ENCODE measurements around the gene DSTN.

The DSTN gene

DNA sequence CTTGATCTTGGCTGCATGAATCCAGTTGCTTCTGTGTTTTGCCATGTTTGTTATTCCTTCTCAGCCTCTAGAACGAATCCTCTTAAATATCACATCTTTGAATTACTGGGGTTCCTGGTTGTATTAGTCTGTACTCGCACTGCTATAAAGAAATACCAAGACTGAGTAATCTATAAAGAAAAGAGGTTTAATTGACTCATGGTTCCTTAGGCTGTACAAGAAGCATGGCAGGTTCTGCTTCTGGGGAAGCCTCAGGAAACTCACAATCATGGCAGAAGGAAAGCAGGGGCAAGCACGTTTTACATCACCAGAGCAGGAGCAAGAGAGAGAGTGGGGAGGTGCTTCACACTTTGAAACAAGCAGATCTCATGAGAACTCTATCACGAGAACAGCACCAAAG lies 20.7 kb upstream of the DSTN start:
- DNase-seq (ENCODE audit: low read depth in 2 of 2): no peak

- no peak for DNase-seq (ENCODE audit: low read depth in 2 of 2)
Measured at GRCh38 chr20:17555106-17555505, 14.8 kb upstream of the DSTN start.

DNA sequence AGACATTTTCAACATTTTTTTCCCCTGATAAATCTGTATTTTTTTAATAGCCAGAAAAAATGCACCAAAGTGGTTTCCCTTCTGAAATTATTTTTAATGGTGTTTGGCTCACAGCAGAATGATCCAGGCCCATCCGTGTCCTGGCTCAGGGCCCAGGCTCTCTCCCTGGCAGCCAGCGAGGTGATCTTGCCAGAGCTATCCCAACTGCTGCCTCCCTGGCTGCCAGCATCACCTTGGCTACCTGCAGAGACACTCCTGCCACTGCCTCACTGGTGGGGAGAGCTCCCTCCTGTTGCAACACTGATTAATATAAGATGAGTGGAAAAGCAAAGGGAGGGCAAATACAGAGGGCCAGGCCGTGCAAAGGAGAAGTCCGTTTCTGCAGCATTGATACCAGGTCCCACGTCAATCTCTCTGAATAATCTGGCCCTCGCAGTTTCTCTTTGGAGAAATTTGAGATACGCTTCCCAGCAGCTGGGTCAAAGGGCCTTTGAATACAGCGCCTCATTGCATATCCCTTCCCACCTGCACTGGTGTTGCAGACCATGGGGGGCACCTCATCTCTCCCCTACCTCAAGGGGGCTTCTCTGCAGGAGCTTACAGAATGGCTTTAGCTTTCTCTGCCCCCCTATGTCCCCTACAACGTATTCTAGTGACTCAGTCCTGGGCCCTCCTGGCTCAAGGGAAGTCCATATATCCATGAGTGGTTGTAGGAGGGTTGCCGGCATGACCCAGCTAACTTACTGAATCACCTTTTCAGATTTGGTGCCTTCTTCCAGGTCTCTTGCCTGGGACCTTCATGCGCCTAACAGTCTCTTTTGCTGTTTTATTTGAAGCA lies 12.8 kb upstream of the DSTN start:
- DNase-seq (ENCODE audit: low read depth in 2 of 2): no peak

GRCh38 chr20:17557675-17558006 lies 12.2 kb upstream of the DSTN start:
- DNase-seq (ENCODE audit: low read depth in 2 of 2): no peak

GRCh38 chr20:17558154-17558940 lies 11.5 kb upstream of the DSTN start:
- DNase-seq (ENCODE audit: low read depth in 2 of 2): no peak

DNA sequence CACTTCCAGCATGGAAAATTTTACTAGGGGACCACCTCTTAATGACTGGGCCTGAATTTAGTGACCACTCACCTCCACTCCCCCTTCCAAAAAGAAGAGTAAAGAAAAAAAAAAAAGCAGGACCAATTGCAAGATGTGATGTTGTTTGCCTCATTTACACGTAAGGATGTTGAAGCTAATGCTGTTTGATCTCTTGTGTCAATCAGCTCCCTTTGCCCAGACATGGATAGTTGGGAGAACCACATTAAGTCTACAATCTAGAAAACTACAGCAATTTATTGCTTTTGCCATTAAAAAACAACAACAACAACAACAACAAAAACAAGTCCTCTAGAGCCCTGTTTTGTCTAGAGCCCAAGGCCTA lies 11.0 kb upstream of the DSTN start:
- no peak for DNase-seq (ENCODE audit: low read depth in 2 of 2)

GRCh38 chr20:17559338-17559737 lies 10.5 kb upstream of the DSTN start:
- no peak for DNase-seq (ENCODE audit: low read depth in 2 of 2)

DNA sequence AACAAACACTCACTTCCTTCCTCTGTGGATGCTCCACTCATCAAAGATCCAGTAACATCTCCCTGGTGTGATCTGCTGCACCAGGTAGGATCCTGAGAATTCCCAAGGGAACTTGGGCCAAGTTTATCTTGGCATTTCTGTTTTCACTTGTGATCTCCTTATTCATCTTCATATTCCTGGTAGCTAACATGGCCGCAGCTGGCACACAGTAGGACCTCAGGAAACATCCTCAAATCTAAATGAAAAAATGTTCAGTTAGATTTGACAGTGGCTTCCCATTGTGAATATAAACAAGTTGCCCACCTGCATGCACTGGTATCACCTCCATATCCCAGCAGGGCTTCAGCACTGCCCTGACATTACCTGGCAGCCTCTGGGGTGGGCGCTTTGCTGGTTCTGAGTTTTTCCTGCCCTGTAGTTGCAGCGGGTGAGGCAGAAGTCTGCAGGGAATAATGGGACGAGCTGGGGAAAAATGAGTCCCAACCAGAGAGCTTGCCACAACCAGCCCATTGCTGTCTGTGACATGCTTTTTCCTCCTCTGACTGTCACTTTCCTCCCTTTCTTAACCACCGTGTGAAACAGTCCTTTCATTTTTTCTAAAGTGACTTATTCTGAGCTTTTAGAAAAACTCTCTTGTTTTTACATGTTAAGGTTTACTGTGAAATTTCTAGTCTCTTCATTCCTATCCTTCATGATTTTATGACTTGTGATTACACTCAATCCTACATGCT lies 9.4 kb upstream of the DSTN start:
- no peak for DNase-seq (ENCODE audit: low read depth in 2 of 2)

- DNase-seq (ENCODE audit: low read depth in 2 of 2): no peak
Measured at GRCh38 chr20:17562804-17563305, 7.0 kb upstream of the DSTN start.

DNA sequence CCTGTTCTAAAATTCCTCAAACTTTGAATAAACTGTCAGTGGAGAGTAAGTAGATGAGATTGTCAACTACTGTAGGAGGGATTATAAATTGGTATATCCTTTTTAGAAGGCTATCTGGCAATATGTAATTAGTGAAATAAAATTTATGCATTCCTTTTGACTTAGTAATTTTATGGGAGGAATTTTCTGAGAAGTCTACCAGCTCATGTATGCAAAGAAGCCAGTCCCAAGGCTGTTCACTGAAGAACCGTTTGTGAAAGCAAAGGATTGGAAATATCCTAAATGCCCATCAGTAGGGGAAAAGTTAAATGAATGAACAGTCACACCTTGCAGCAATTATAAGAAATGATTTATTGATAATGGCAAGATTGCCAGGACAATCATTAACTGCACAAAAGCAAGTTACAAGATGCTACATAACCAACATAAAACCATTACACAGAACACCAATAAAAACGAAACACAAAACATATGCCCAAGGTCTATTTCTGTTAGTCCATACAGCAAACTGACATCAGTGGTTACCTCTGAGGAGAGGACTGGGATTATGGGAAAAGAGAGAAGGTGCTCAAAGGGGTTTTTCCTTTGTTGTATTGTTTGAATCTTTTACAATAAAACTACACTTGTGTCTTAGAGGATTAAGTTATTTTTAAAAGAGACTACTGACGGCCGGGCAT lies 4.6 kb upstream of the DSTN start:
- DNase-seq (ENCODE audit: low read depth in 2 of 2): no peak

GRCh38 chr20:17566345-17566744 lies 3.5 kb upstream of the DSTN start:
- DNase-seq (ENCODE audit: low read depth in 2 of 2): no peak

DNA sequence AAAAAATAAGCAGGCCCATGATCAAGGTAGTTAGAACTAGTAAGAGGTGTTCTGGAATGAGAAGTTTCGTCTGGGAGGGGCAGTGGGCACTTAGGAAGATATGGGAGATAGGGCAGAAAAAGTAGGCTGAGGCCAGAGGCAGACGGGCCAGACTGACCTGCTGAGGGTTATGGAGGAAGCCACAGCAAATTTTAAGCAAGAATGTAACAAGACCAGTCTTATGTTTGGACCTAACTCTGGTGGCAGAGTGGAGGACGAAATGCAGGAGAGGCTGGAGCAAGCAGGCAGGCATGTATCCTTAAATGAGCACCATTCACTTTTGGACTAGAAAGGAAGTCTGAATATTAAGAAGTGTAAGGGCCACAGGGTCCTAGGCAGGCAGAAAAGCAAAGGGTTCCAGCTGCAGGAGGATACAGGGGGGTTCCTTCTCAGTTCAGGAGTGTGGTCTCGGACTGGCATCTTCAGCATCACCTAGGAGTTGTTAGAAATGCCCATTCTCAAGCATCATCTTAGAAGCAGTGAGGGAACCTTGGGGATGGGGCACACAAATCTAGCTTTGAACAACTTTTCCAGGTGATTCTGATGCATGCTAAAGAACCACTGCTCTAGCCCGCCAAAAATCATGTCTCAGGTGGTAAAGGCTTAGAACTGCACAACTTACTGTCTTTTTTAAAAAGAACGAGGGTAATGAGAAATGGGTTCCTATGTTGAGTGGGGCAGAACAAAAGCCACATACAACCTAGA lies 1.7 kb upstream of the DSTN start:
- DNase-seq (ENCODE audit: low read depth in 2 of 2): no peak

- DNase-seq (ENCODE audit: low read depth in 2 of 2): no peak
Measured at GRCh38 chr20:17568972-17569521, 828 bp upstream of the DSTN start.

GRCh38 chr20:17570347-17571152 lies 675 bp downstream of the DSTN start:
- no peak for DNase-seq (ENCODE audit: low read depth in 2 of 2)

GRCh38 chr20:17571153-17571527 lies 1.3 kb downstream of the DSTN start:
- DNase-seq (ENCODE audit: low read depth in 2 of 2): no peak

- DNase-seq (ENCODE audit: low read depth in 2 of 2): no peak
Measured at GRCh38 chr20:17572034-17572638, 2.3 kb downstream of the DSTN start.

- no peak for DNase-seq (ENCODE audit: low read depth in 2 of 2)
Measured at GRCh38 chr20:17573463-17573862, 3.6 kb downstream of the DSTN start.

GRCh38 chr20:17576215-17576614 lies 6.3 kb downstream of the DSTN start:
- no peak for DNase-seq (ENCODE audit: low read depth in 2 of 2)

GRCh38 chr20:17579369-17580039 lies 9.6 kb downstream of the DSTN start:
- DNase-seq (ENCODE audit: low read depth in 2 of 2): no peak
